Measurements from ENCODE around the gene CYB5R3. TPM values are rescaled to one million over a fixed set of nuclear protein-coding genes. Genes with fewer than 3 reads are reported as not detected.

CYB5R3 gene
- total and polyA plus RNA-seq, 4 donors, result 49.4 to 210 (median 134) TPM

DNA sequence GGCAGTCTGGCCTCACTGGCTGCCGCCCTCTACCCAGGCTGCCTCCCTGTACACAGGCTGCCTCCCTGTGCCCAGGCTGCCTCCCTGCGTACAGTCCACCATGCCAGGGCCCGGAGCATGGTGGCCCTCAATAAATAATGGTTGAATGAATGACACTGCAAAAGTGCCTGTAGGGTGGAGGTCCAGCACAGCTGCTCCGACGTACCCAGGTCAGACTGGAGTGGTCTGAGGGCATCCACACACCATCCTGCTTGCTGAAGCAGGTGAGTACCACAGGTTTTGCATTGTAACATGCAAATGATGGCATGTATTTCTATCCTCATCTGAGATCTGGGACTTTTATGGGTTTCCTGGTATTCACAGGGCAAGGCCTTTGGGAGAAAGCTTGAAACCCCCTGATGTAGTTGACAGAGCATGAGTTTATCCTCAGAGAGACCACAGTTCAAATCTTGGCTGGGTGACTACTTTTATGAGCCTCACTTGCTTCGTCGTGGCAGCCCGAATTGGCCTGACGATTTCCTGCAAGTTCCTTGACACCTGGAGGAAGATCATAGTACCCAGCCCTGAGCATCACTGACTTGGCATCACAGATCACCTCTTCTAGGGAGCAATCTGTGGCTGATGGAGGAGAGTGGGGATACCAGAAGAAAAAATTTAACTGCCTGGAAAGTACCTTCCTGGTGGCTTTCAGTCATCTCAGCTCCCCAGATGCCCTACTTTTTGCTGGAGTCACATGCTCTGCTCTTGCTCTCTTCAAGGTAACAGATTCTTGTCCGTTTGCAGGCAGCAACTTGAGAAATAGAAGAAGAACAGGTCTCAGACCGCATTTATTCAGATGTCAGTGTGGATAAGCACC, 16.0 kb upstream of the CYB5R3 start:
- Histone ChIP-seq H3K9ac (ENCODE audit: low read depth in 1 of 2, low read length in 2 of 2) (no peak overlapping the region), H3K27me3 (ENCODE audit: control insufficient read depth in 4 of 4, insufficient read depth in 4 of 4, low read length in 3 of 4) (no peaks in the 10 kb centered on the region), H3K4me3 (ENCODE audit: low read depth in 1 of 3, low read length in 3 of 3) (no peak overlapping the region), H3K36me3 (ENCODE audit: control insufficient read depth in 4 of 4, insufficient read depth in 3 of 4, low read depth in 1 of 4, low read length in 3 of 4) (no peaks in the 10 kb centered on the region), H3K27ac (ENCODE audit: low read depth in 1 of 2, low read length in 2 of 2) (no peak overlapping the region), H3K4me1 (ENCODE audit: control insufficient read depth in 4 of 4, insufficient read depth in 4 of 4, low read length in 3 of 4) (peaks cover 0 to 9% (median 3%) of the 10 kb centered on the region in 4 donors), H3K9me3 (ENCODE audit: control insufficient read depth in 4 of 4, low read length in 3 of 4) (no peaks in the 10 kb centered on the region)
- WGBS, result 73% methylated on average over 11 of the region's 11 CpGs
- TF ChIP-seq NR2F2 (IDR thresholded peaks at IDR 0.05), result no peak
- TF ChIP-seq EGR1 (IDR thresholded peaks at IDR 0.05; ENCODE audit: low read depth in 2 of 2), result no peak
- TF ChIP-seq, protein P1, sequence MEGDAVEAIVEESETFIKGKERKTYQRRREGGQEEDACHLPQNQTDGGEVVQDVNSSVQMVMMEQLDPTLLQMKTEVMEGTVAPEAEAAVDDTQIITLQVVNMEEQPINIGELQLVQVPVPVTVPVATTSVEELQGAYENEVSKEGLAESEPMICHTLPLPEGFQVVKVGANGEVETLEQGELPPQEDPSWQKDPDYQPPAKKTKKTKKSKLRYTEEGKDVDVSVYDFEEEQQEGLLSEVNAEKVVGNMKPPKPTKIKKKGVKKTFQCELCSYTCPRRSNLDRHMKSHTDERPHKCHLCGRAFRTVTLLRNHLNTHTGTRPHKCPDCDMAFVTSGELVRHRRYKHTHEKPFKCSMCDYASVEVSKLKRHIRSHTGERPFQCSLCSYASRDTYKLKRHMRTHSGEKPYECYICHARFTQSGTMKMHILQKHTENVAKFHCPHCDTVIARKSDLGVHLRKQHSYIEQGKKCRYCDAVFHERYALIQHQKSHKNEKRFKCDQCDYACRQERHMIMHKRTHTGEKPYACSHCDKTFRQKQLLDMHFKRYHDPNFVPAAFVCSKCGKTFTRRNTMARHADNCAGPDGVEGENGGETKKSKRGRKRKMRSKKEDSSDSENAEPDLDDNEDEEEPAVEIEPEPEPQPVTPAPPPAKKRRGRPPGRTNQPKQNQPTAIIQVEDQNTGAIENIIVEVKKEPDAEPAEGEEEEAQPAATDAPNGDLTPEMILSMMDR (IDR thresholded peaks at IDR 0.05; ENCODE audit: low read depth, low read length, missing input control), result no peak
- TF ChIP-seq HNF4G (IDR thresholded peaks at IDR 0.05), result no peak
- TF ChIP-seq FOXA1 (IDR thresholded peaks at IDR 0.05), result no peak
- TF ChIP-seq, protein P2, sequence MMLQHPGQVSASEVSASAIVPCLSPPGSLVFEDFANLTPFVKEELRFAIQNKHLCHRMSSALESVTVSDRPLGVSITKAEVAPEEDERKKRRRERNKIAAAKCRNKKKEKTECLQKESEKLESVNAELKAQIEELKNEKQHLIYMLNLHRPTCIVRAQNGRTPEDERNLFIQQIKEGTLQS (IDR thresholded peaks at IDR 0.05), result no peak
- no peak for TF ChIP-seq SP1 (IDR thresholded peaks at IDR 0.05)
- TF ChIP-seq, protein P3, sequence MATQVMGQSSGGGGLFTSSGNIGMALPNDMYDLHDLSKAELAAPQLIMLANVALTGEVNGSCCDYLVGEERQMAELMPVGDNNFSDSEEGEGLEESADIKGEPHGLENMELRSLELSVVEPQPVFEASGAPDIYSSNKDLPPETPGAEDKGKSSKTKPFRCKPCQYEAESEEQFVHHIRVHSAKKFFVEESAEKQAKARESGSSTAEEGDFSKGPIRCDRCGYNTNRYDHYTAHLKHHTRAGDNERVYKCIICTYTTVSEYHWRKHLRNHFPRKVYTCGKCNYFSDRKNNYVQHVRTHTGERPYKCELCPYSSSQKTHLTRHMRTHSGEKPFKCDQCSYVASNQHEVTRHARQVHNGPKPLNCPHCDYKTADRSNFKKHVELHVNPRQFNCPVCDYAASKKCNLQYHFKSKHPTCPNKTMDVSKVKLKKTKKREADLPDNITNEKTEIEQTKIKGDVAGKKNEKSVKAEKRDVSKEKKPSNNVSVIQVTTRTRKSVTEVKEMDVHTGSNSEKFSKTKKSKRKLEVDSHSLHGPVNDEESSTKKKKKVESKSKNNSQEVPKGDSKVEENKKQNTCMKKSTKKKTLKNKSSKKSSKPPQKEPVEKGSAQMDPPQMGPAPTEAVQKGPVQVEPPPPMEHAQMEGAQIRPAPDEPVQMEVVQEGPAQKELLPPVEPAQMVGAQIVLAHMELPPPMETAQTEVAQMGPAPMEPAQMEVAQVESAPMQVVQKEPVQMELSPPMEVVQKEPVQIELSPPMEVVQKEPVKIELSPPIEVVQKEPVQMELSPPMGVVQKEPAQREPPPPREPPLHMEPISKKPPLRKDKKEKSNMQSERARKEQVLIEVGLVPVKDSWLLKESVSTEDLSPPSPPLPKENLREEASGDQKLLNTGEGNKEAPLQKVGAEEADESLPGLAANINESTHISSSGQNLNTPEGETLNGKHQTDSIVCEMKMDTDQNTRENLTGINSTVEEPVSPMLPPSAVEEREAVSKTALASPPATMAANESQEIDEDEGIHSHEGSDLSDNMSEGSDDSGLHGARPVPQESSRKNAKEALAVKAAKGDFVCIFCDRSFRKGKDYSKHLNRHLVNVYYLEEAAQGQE (IDR thresholded peaks at IDR 0.05), result no peak
- DNase-seq (ENCODE audit: low spot score), result no peak

DNA sequence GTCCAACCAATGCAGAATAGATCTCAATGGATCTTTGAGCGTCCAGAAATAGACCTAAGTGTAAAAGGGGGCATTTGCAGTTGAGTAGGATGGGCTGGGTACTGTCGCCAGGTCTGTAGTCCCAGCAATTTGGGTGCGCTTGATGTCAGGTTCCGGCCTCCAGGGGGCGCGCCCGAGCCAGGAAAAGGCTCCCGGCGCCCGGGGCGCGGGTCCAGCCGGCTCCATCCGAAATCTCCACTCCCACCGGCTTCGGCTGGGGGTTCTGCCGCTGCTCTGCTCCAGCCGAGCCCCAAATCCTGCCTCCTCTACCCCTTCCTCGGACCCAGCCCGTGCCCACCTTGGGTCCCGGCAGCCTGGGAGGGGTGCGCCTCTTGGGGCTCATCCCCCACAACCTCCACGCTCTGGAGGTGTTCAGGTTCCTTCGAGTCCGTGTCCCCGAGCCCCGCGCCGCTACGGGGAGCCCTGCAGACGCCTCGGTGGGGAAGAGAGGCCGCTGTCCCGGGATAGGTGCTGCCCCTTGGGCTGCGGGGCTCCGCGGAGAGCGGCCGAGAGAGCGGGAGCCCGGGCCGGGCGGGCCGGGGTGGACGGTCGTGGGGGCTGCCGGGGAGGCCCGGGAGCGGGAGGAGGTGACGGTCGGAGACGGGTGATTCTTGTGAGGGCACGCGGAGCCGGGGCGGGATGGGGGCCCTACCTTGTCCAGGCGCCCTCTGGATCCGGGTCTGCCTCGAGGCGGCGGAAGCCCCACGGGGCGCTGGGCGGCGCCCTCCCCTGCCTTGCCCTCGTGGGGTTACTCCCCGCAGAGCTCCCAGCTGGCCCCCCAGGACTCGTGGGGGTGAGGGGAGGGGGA, 13.0 kb upstream of the CYB5R3 start:
- Histone ChIP-seq H3K27me3 (ENCODE audit: control insufficient read depth in 4 of 4, insufficient read depth in 4 of 4, low read length in 3 of 4) (no peaks in the 10 kb centered on the region), H3K9me3 (ENCODE audit: control insufficient read depth in 4 of 4, low read length in 3 of 4) (no peaks in the 10 kb centered on the region), H3K4me3 (ENCODE audit: low read depth in 1 of 3, low read length in 3 of 3) (peak overlapping the region in 2 of 3 donors; percentile 40 to 49), H3K27ac (ENCODE audit: low read depth in 1 of 2, low read length in 2 of 2) (no peak overlapping the region), H3K36me3 (ENCODE audit: control insufficient read depth in 4 of 4, insufficient read depth in 3 of 4, low read depth in 1 of 4, low read length in 3 of 4) (no peaks in the 10 kb centered on the region), H3K4me1 (ENCODE audit: control insufficient read depth in 4 of 4, insufficient read depth in 4 of 4, low read length in 3 of 4) (peaks cover 0 to 9% (median 3%) of the 10 kb centered on the region in 4 donors), H3K9ac (ENCODE audit: low read depth in 1 of 2, low read length in 2 of 2) (no peak overlapping the region)
- DNase-seq (ENCODE audit: low spot score), result peak; percentile 91
- TF ChIP-seq RAD21 (IDR thresholded peaks at IDR 0.05), result peak; percentile 85
- TF ChIP-seq HNF4A (conservative IDR thresholded peaks at IDR 0.05), result no peak
- TF ChIP-seq JUND (IDR thresholded peaks at IDR 0.05), result no peak
- TF ChIP-seq, protein P1 (IDR thresholded peaks at IDR 0.05; ENCODE audit: low read depth, low read length, missing input control), result peak; percentile 79
- TF ChIP-seq, protein P4, sequence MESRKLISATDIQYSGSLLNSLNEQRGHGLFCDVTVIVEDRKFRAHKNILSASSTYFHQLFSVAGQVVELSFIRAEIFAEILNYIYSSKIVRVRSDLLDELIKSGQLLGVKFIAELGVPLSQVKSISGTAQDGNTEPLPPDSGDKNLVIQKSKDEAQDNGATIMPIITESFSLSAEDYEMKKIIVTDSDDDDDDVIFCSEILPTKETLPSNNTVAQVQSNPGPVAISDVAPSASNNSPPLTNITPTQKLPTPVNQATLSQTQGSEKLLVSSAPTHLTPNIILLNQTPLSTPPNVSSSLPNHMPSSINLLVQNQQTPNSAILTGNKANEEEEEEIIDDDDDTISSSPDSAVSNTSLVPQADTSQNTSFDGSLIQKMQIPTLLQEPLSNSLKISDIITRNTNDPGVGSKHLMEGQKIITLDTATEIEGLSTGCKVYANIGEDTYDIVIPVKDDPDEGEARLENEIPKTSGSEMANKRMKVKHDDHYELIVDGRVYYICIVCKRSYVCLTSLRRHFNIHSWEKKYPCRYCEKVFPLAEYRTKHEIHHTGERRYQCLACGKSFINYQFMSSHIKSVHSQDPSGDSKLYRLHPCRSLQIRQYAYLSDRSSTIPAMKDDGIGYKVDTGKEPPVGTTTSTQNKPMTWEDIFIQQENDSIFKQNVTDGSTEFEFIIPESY (IDR thresholded peaks at IDR 0.05), result no peak
- TF ChIP-seq FOXA2 (IDR thresholded peaks at IDR 0.05), result no peak
- no peak for TF ChIP-seq GABPA (IDR thresholded peaks at IDR 0.05 in 1 of 2, conservative IDR thresholded peaks at IDR 0.05 in 1 of 2)
- 8% methylated on average over 68 of the region's 68 CpGs for WGBS

All from liver (tissue), 9 donors.